GM12874 (cell line): ENCODE measurements around the gene TMEM51.

Source experiments
- TF ChIP-seq, protein P1 (sequence below): IDR thresholded peaks from 2 replicates; pipeline ENCODE4 v1.5.1; 2011; ENCODE audit warnings: low read depth, mild to moderate bottlenecking, control low read depth, low read length, moderate library complexity; ENCODE audit not compliant: insufficient read depth

The TMEM51 gene

DNA sequence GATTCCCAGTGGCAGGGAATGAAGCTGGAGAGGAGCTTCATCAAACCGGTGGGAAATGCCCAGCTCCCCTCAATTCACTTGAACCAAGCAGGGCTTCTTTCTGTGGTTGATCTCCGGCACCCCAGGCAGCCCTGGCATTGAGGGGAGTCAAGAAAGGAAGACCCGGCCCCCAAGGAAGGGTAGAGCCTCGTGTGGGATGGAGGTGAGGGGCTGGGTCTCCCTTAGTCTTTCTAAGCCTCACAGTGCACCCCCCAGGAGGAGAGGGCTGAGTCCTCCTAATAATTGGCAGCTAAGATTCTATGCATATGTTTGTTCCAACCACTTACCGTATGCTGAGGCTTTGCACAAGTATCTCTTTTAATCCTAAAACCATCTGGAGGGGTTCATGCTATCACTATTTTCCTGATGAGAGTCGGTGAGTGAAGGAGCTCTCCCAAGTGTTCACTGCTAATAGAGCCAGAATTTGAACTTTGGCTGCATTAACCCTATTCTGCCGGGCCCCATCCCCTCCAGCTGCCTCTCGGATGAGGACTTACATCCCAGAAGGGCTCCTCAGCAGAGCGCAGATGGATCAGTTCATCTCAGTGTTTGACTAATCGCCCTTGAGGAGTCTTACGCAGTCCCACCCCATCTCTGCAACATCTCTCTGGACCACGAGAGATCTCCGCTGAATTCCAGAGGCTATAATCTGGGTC is 33.1 kb upstream of the TMEM51 start:
- TF ChIP-seq, protein P1, sequence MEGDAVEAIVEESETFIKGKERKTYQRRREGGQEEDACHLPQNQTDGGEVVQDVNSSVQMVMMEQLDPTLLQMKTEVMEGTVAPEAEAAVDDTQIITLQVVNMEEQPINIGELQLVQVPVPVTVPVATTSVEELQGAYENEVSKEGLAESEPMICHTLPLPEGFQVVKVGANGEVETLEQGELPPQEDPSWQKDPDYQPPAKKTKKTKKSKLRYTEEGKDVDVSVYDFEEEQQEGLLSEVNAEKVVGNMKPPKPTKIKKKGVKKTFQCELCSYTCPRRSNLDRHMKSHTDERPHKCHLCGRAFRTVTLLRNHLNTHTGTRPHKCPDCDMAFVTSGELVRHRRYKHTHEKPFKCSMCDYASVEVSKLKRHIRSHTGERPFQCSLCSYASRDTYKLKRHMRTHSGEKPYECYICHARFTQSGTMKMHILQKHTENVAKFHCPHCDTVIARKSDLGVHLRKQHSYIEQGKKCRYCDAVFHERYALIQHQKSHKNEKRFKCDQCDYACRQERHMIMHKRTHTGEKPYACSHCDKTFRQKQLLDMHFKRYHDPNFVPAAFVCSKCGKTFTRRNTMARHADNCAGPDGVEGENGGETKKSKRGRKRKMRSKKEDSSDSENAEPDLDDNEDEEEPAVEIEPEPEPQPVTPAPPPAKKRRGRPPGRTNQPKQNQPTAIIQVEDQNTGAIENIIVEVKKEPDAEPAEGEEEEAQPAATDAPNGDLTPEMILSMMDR, result no peak

- TF ChIP-seq, protein P1, result no peak
Measured at GRCh38 chr1:15122331-15122730, 31.2 kb upstream of the TMEM51 start.

GRCh38 chr1:15123270-15123669 is 30.3 kb upstream of the TMEM51 start:
- TF ChIP-seq, protein P1, result no peak

DNA sequence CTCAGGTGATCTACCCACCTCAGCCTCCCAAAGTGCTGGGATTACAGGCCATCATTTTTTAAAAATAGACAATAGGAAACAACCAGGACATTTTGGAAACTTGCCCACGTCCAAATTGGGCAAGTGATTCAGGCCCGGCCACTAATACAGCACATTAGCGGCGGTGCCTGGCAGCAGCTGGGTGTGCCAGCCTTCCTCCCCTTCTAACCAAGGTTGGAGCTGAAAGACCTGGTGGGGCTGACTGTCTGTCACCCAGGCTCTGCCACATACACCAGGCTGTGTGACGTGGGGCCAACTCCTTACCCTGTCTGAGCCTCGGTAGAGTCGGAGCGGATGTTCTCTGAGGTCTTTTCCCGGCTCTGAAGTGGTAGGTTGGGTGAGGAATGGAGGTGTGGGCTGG is 29.6 kb upstream of the TMEM51 start:
- TF ChIP-seq, protein P1, result no peak

DNA sequence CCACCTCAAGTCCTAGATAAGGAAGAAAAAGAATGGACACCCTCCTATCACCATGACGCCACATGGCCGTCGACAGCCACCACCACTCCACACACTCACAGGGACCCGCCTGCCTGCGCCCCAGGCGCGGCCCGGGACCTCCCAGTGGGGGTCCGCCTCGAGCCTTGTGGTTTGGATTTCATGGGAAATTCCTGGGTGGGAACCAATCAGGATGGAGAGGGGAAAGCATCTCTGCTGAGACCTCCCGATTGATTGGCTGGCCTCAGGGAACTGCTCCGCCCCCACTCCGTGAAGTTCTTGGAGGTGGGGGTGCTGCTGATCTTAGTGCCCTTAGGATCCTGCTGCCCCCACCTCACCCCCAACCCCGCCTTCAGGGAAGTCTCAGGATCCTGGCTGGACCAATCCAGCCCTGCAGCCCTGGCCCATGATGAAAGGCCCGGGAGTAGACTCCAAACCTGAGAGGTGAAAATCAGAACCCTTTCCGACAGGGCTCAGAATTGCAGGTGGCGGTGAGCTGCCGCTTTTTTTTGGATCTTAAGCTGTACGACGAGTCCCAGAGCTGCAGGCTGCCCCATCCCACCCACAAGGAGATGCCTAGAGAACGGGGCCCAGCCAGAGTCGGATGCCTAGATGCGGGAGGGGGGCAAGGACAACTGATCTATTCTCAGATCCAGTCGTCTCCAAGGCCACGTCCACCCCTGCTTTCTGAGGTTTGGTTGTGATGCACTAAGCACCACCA is 29.0 kb upstream of the TMEM51 start:
- TF ChIP-seq, protein P1, result no peak

GRCh38 chr1:15125101-15125745 is 28.3 kb upstream of the TMEM51 start:
- TF ChIP-seq, protein P1, result no peak

DNA sequence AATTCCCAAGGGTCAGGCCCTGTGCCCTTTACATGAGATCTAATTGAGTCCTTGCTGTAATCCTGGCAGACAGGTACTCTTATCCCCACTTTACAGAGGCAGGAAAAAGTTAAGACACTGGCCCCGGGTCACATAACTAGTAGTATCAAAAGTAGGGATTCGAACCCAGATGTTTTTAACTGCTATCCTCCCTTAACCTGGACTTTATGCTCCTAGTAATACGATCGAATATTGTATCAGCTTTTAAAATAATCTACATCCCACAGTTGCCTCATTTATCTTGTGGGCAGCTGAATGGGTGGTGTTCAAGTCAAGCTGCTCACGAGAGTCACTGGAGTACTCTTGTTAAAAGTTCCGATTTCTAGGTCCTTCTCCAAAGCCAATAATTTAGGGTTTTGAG is 25.5 kb upstream of the TMEM51 start:
- TF ChIP-seq, protein P1, result no peak
